SH-SY5Y (cell line): Measurements from ENCODE around the gene NRG3.

Experiments
- GATA2 ChIP-seq: IDR thresholded peaks from 2 replicates; pipeline ENCODE4 v1.6.1; 2011; ENCODE audit warnings: mild to moderate bottlenecking, low read depth, low read length
- GATA3 ChIP-seq: IDR thresholded peaks from 2 replicates; pipeline ENCODE4 v1.6.1; 2011; ENCODE audit warnings: low read depth, mild to moderate bottlenecking, low read length, moderate library complexity

DNA sequence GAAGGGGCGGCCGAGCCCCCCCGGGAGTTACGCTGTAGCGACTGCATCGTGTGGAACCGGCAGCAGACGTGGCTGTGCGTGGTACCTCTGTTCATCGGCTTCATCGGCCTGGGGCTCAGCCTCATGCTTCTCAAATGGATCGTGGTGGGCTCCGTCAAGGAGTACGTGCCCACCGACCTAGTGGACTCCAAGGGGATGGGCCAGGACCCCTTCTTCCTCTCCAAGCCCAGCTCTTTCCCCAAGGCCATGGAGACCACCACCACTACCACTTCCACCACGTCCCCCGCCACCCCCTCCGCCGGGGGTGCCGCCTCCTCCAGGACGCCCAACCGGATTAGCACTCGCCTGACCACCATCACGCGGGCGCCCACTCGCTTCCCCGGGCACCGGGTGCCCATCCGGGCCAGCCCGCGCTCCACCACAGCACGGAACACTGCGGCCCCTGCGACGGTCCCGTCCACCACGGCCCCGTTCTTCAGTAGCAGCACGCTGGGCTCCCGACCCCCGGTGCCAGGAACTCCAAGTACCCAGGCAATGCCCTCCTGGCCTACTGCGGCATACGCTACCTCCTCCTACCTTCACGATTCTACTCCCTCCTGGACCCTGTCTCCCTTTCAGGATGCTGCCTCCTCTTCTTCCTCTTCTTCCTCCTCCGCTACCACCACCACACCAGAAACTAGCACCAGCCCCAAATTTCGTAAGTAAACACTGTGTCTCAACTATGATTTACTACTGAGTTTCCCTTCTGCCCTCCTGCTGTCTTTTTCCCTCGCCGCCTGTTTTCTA, 666 bp downstream of the NRG3 start:
- no peak for TF ChIP-seq GATA3
- TF ChIP-seq GATA2 = no peak
